A549 (cell line): ENCODE data around the gene CNKSR2. TPM values are rescaled to one million over a fixed set of nuclear protein-coding genes. Genes with fewer than 3 reads are reported as not detected.
A peak's percentile ranks its signal among the peaks of the same experiment; 100 is the strongest.

Experiments
- ATAC-seq, 2 experiments: fragments of 200-7000 bp in 1 of 2; fragments of >200 bp in 1 of 2; cut with Nextera tagmentation in 1 of 2; cut with Tn5 transposase in 1 of 2; 3 replicates each; pipeline versions ENCODE4 v1.8.0 to v1.9.1; 2018 to 2020; ENCODE audit warnings: mild to moderate bottlenecking in 1 of 2, moderate library complexity in 1 of 2
- CTCF ChIA-PET: fragments of 300-600 bp; sonication (Branson Sonifier 250); formaldehyde crosslinking; extraction: SDS; loops from one replicate; lab custom pipeline; 2021; ENCODE audit warnings: antibody characterized with exemption, inconsistent platforms; lab: Yijun Ruan, JAX
- POLR2A ChIA-PET: fragments of 350-600 bp; formaldehyde crosslinking; extraction: SDS; loops from one replicate; lab custom pipeline; 2021; ENCODE audit warnings: antibody characterized with exemption, inconsistent platforms; lab: Yijun Ruan, JAX
- DNase-seq, 2 experiments: peaks; one replicate each; pipeline versions ENCODE4 v3.0.0 to v3.0.0-alpha.2; 2011 to 2016; ENCODE audit warnings: low read depth in 1 of 2, low spot score in 1 of 2
- FAIRE-seq: peaks from 2 replicates; lab custom pipeline; 2011; peaks lifted over from hg19 to GRCh38; lab: Jason Lieb, UNC
- H3K27ac ChIP-seq, 2 experiments: fragments of >200 bp; sonication (Bioruptor Twin); formaldehyde crosslinking; 3 replicates each; pipeline ENCODE4 v1.5.1; 2016 to 2017
- H3K4me1 ChIP-seq: fragments of >200 bp; sonication (Bioruptor Twin); formaldehyde crosslinking; 3 replicates; pipeline ENCODE4 v1.6.1; 2016
- H3K4me2 ChIP-seq: fragments of >200 bp; sonication (Bioruptor Twin); formaldehyde crosslinking; 3 replicates; pipeline ENCODE4 v1.6.1; 2016
- H3K4me3 ChIP-seq: fragments of >200 bp; sonication (Bioruptor Twin); formaldehyde crosslinking; 3 replicates; pipeline ENCODE4 v1.5.1; 2016
- H3K9me3 ChIP-seq: fragments of >200 bp; sonication (Bioruptor Twin); formaldehyde crosslinking; 3 replicates; pipeline ENCODE4 v1.6.1; 2016
- CBX8 ChIP-seq: fragments of 200-600 bp; sonication (generic); IDR thresholded peaks from 2 replicates; pipeline ENCODE4 v1.6.1; 2016
- CHD4 ChIP-seq: fragments of 200-600 bp; sonication (generic); IDR thresholded peaks from 2 replicates; pipeline ENCODE4 v1.6.1; 2016; ENCODE audit warnings: antibody characterized with exemption, mild to moderate bottlenecking, borderline replicate concordance
- EHF ChIP-seq: fragments of 250-450 bp; sonication (Bioruptor Pico); IDR thresholded peaks from 2 replicates; pipeline ENCODE4 v1.5.0; 2020; ENCODE audit warnings: mild to moderate bottlenecking
- ESRRA ChIP-seq: fragments of 150-350 bp; IDR thresholded peaks from 2 replicates; pipeline ENCODE4 v1.6.1; 2014; ENCODE audit warnings: mild to moderate bottlenecking, low read length, borderline replicate concordance
- FOSL2 ChIP-seq, 2 experiments: fragments of 450-650 bp in 1 of 2; fragments of >200 bp in 1 of 2; sonication (Bioruptor Twin) in 1 of 2; formaldehyde crosslinking; IDR thresholded peaks; 2 replicates each; pipeline versions ENCODE4 v1.5.0 to v1.6.1; 2016 to 2020; ENCODE audit warnings: mild to moderate bottlenecking in 1 of 2, moderate library complexity in 1 of 2
- GATA3 ChIP-seq: IDR thresholded peaks from 2 replicates; pipeline ENCODE4 v1.6.1; 2012; ENCODE audit warnings: borderline replicate concordance
- HES2 ChIP-seq: fragments of >200 bp; sonication (Bioruptor Twin); formaldehyde crosslinking; IDR thresholded peaks from 2 replicates; pipeline ENCODE4 v1.6.1; 2016
- HEYL ChIP-seq: fragments of 250-450 bp; sonication (Bioruptor Pico); IDR thresholded peaks from 2 replicates; pipeline ENCODE4 v1.8.0; 2021; ENCODE audit warnings: mild to moderate bottlenecking, moderate library complexity
- HOXA7 ChIP-seq: fragments of 250-450 bp; sonication (Bioruptor Pico); IDR thresholded peaks from 2 replicates; pipeline ENCODE4 v1.5.0; 2020; ENCODE audit warnings: mild to moderate bottlenecking, moderate library complexity
- HOXB13 ChIP-seq: fragments of 250-450 bp; sonication (Bioruptor Pico); IDR thresholded peaks from 2 replicates; pipeline ENCODE4 v1.5.0; 2020; ENCODE audit warnings: low read depth, mild to moderate bottlenecking, moderate library complexity
- HOXB5 ChIP-seq: fragments of 250-450 bp; sonication (Bioruptor Pico); IDR thresholded peaks from 2 replicates; pipeline ENCODE4 v1.5.0; 2020; ENCODE audit warnings: mild to moderate bottlenecking, moderate library complexity
- JUN ChIP-seq, 2 experiments: fragments of >200 bp; sonication (Bioruptor Twin); formaldehyde crosslinking; IDR thresholded peaks; 2 replicates in 1 of 2; 3 replicates in 1 of 2; pipeline ENCODE4 v1.6.1; 2016 to 2017
- JUNB ChIP-seq: fragments of >200 bp; sonication (Bioruptor Twin); formaldehyde crosslinking; IDR thresholded peaks from 2 replicates; pipeline ENCODE4 v1.6.1; 2016
- KDM1A ChIP-seq: fragments of 200-600 bp; sonication (generic); IDR thresholded peaks from 2 replicates; pipeline ENCODE4 v1.6.1; 2016; ENCODE audit warnings: low read depth, mild to moderate bottlenecking
- MAFK ChIP-seq: fragments of 450-650 bp; IDR thresholded peaks from 2 replicates; pipeline ENCODE4 v1.6.1; 2014; ENCODE audit not compliant: partially characterized antibody
- MYC ChIP-seq: IDR thresholded peaks from 2 replicates; pipeline ENCODE4 v1.6.1; 2012; ENCODE audit warnings: mild to moderate bottlenecking, inconsistent platforms, low read length, improper control_type of control experiment, borderline replicate concordance
- NFE2L2 ChIP-seq: fragments of 150-350 bp; conservative IDR thresholded peaks from 2 replicates; pipeline ENCODE4 v1.6.1; 2014; ENCODE audit warnings: low read length
- PHF8 ChIP-seq: fragments of 200-600 bp; sonication (generic); IDR thresholded peaks from 2 replicates; pipeline ENCODE4 v1.6.1; 2016; ENCODE audit warnings: low read depth, mild to moderate bottlenecking, antibody characterized with exemption, moderate library complexity, borderline replicate concordance
- POLR2A ChIP-seq: IDR thresholded peaks from 2 replicates; pipeline ENCODE4 v1.6.1; 2012; ENCODE audit warnings: mild to moderate bottlenecking, low read length
- RAD21 ChIP-seq, 2 experiments: fragments of >200 bp in 1 of 2; sonication (Bioruptor Twin) in 1 of 2; formaldehyde crosslinking in 1 of 2; IDR thresholded peaks in 1 of 2; conservative IDR thresholded peaks in 1 of 2; 2 replicates in 1 of 2; 3 replicates in 1 of 2; pipeline ENCODE4 v1.6.1; 2012 to 2018; ENCODE audit warnings: inconsistent platforms in 1 of 2
- RCOR1 ChIP-seq: fragments of 150-350 bp; IDR thresholded peaks from 2 replicates; pipeline ENCODE4 v1.6.1; 2014; ENCODE audit warnings: antibody characterized with exemption, low read length, low read depth
- REST ChIP-seq: fragments of 200-600 bp; sonication (generic); IDR thresholded peaks from 2 replicates; pipeline ENCODE4 v1.6.1; 2016; ENCODE audit warnings: antibody characterized with exemption, mild to moderate bottlenecking, moderate library complexity
- RNF2 ChIP-seq: fragments of 200-600 bp; sonication (generic); IDR thresholded peaks from 2 replicates; pipeline ENCODE4 v1.6.1; 2016; ENCODE audit warnings: low read depth, mild to moderate bottlenecking, antibody characterized with exemption, moderate library complexity, borderline replicate concordance
- SMC3 ChIP-seq: fragments of >200 bp; sonication (Bioruptor Twin); formaldehyde crosslinking; IDR thresholded peaks from 3 replicates; pipeline ENCODE4 v1.6.1; 2018; ENCODE audit warnings: inconsistent platforms
- TFCP2L1 ChIP-seq: fragments of 250-450 bp; sonication (Bioruptor Pico); IDR thresholded peaks from 2 replicates; pipeline ENCODE4 v1.5.0; 2021; ENCODE audit warnings: mild to moderate bottlenecking
- TP53 ChIP-seq: fragments of 250-450 bp; sonication (Bioruptor Pico); IDR thresholded peaks from 2 replicates; pipeline ENCODE4 v1.5.0; 2021; ENCODE audit warnings: mild to moderate bottlenecking, moderate library complexity
- WGBS: methylation state at CpG from one replicate; pipeline ENCODE4 v1.1.6; 2017; ENCODE audit errors: missing lambda C conversion rate; 5-methylcytosine and 5-hydroxymethylcytosine counted together
- polyA plus RNA-seq, 4 experiments: library from polyadenylated mRNA; depleted of rRNA in 3 of 4; stranded (reverse); fragments of >200 nt; fragmentation: RNase III in 1 of 4; extraction: RNeasy Plus Mini Kit Qiagen cat#74134 plus additional on column Dnase treatment in 1 of 4; gene quantifications; 2 replicates in 3 of 4; 3 replicates in 1 of 4; pipeline ENCODE4 v1.2.3, GENCODE V29; 2011 to 2017
- TF ChIP-seq, protein P1 (sequence below): fragments of 250-450 bp; sonication (Bioruptor Pico); IDR thresholded peaks from 2 replicates; pipeline ENCODE4 v1.5.0; 2021; ENCODE audit warnings: mild to moderate bottlenecking, moderate library complexity, borderline replicate concordance
- TF ChIP-seq, protein P2 (sequence below): IDR thresholded peaks from 2 replicates; pipeline ENCODE4 v1.6.1; 2012

Gene CNKSR2
- polyA plus RNA-seq, 2 of the 4 experiments (the other 2 are of a cell fraction), result 5.8 to 11.4 TPM

- no peak overlapping the region for H3K27ac ChIP-seq
- POLR2A ChIA-PET, result no interaction called here
- TF ChIP-seq POLR2A, result no peak
- no peak for TF ChIP-seq GATA3
- TF ChIP-seq RNF2, result no peak
- no peak for TF ChIP-seq FOSL2 (IDR thresholded peaks at IDR 0.05)
- TF ChIP-seq FOSL2 (CRISPR knock-in tag; IDR thresholded peaks at IDR 0.05), result no peak
- no peak for TF ChIP-seq JUNB
- no peak for TF ChIP-seq RAD21 (conservative IDR thresholded peaks at IDR 0.05 in 1 of 2, IDR thresholded peaks at IDR 0.05 in 1 of 2)
- no peak for TF ChIP-seq PHF8
- TF ChIP-seq CHD4, result no peak
- no peak for TF ChIP-seq REST
- TF ChIP-seq HOXB5 (CRISPR knock-in tag), result no peak
- TF ChIP-seq, protein P1, sequence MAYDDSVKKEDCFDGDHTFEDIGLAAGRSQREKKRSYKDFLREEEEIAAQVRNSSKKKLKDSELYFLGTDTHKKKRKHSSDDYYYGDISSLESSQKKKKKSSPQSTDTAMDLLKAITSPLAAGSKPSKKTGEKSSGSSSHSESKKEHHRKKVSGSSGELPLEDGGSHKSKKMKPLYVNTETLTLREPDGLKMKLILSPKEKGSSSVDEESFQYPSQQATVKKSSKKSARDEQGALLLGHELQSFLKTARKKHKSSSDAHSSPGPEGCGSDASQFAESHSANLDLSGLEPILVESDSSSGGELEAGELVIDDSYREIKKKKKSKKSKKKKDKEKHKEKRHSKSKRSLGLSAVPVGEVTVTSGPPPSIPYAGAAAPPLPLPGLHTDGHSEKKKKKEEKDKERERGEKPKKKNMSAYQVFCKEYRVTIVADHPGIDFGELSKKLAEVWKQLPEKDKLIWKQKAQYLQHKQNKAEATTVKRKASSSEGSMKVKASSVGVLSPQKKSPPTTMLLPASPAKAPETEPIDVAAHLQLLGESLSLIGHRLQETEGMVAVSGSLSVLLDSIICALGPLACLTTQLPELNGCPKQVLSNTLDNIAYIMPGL (CRISPR knock-in tag), result no peak
- TF ChIP-seq JUN (IDR thresholded peaks at IDR 0.05), result no peak
- TF ChIP-seq MAFK, result no peak
- TF ChIP-seq EHF, result no peak
- TF ChIP-seq SMC3, result no peak
- TF ChIP-seq TFCP2L1, result no peak
- TF ChIP-seq HES2, result no peak
- TF ChIP-seq, all 56 proteins: peak for 0
- Histone ChIP-seq H3K4me2 (0 out of 3 replicates have a peak overlapping the region, but pooled peaks have one; percentile 10), H3K4me3 (no peak overlapping the region), H3K9me3 (no peaks in the 10 kb centered on the region), H3K4me1 (peaks cover 15% of the 10 kb centered on the region)
- CTCF ChIA-PET, result no interaction called here
- no peak for DNase-seq
- no peak for ATAC-seq
- FAIRE-seq, result no peak
- 59% methylated on average over 1 of the region's 1 CpG for WGBS
These were observed 119.1 kb downstream of the CNKSR2 start for GRCh38 chrX:21493226-21493830.

DNA sequence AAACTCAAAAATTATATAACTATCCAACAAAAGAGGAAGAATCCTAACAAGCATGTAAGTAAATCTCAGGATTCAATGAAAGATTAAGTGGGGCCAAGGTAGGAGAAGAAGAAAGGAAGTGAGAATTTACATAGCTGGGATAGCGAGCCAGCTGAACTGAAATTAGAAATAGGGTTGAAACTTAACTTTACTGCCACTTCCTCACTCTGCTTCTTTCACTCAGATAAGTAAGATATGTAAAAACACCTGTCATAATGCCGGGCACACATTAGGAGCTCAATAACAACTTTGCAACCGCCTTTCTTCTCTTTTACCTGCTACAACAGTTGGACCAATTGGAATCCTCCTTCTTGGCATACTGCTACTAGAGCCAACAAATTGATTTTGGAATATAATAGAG is 129.4 kb downstream of the CNKSR2 start:
- POLR2A ChIA-PET, result no interaction called here

More for the DNA sequence above, 129.4 kb downstream of the CNKSR2 start:
- Histone ChIP-seq H3K27ac (no peak overlapping the region), H3K4me3 (no peak overlapping the region), H3K4me1 (no peaks in the 10 kb centered on the region), H3K4me2 (no peak overlapping the region), H3K9me3 (no peaks in the 10 kb centered on the region)
- FAIRE-seq, result no peak
- ATAC-seq, result no peak
- no peak for TF ChIP-seq CBX8
- no peak for TF ChIP-seq JUNB
- TF ChIP-seq, protein P2, sequence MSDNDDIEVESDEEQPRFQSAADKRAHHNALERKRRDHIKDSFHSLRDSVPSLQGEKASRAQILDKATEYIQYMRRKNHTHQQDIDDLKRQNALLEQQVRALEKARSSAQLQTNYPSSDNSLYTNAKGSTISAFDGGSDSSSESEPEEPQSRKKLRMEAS, result no peak
- TF ChIP-seq, protein P1 (CRISPR knock-in tag), result no peak
- TF ChIP-seq HOXB13, result no peak
- TF ChIP-seq GATA3, result no peak
- TF ChIP-seq EHF, result no peak
- no peak for TF ChIP-seq MYC
- TF ChIP-seq NFE2L2, result no peak
- no peak for TF ChIP-seq JUN (IDR thresholded peaks at IDR 0.05)
- TF ChIP-seq RCOR1, result no peak
- no peak for TF ChIP-seq TP53 (CRISPR knock-in tag)
- no peak for TF ChIP-seq FOSL2 (IDR thresholded peaks at IDR 0.05)
- no peak for TF ChIP-seq FOSL2 (CRISPR knock-in tag; IDR thresholded peaks at IDR 0.05)
- no peak for TF ChIP-seq KDM1A
- no peak for TF ChIP-seq MAFK
- no peak for TF ChIP-seq HOXA7
- no peak for TF ChIP-seq SMC3
- no peak for TF ChIP-seq HEYL
- no peak for TF ChIP-seq HES2
- TF ChIP-seq ESRRA, result no peak
- TF ChIP-seq, all 56 proteins: peak for 0
- WGBS, result 87% methylated on average over 3 of the region's 3 CpGs
- no peak for DNase-seq
- CTCF ChIA-PET, result interaction anchor here (0.6 to 1.6 kb wide), 2 partner anchors 23 to 274 kb away, joined by 4 read pairs; no protein-coding TSS in a partner anchor
